Gastroesophageal sphincter (tissue), 4 donors: ENCODE data around the gene VPS25. TPM values are rescaled to one million over a fixed set of nuclear protein-coding genes. Genes with fewer than 3 reads are reported as not detected.

Source experiments
- ATAC-seq: fragments of 150-250 bp; one replicate; pipeline ENCODE4 v1.9.1; 2016; ENCODE audit warnings: mild to moderate bottlenecking, moderate library complexity
- H3K27ac ChIP-seq, 4 donors: fragments of 200-600 bp; sonication (generic) in 3 of 4; 1 replicate in 3 of 4; 2 replicates in 1 of 4; pipeline ENCODE4 v1.5.1; 2016 to 2019
- H3K27me3 ChIP-seq: fragments of 200-600 bp; sonication (generic); one replicate; pipeline ENCODE4 v1.5.1; 2019
- H3K36me3 ChIP-seq, 2 donors: fragments of 200-600 bp; sonication (generic); one replicate each; pipeline ENCODE4 v1.5.1; 2019; ENCODE audit warnings: control low read depth in 1 of 2
- H3K4me1 ChIP-seq, 3 donors: fragments of 200-600 bp; sonication (generic); 1 replicate in 2 of 3; 2 replicates in 1 of 3; pipeline ENCODE4 v1.5.1; 2016 to 2019; ENCODE audit warnings: control low read depth in 2 of 3
- H3K4me3 ChIP-seq, 2 donors: fragments of 200-600 bp; sonication (generic); one replicate each; pipeline ENCODE4 v1.5.1; 2019; ENCODE audit warnings: mild to moderate bottlenecking in 1 of 2, moderate library complexity in 1 of 2
- H3K9me3 ChIP-seq, 3 donors: fragments of 200-600 bp; sonication (generic); one replicate each; pipeline ENCODE4 v1.5.1; 2017 to 2019; ENCODE audit warnings: control low read depth in 2 of 3
- CTCF ChIP-seq, 4 experiments: fragments of 200-600 bp in 2 of 4; fragments of 450-650 bp in 2 of 4; sonication (generic) in 1 of 4; IDR thresholded peaks; one replicate each; pipeline ENCODE4 v1.5.1; 2017 to 2019; ENCODE audit warnings: antibody characterized with exemption in 4 of 4, mild to moderate bottlenecking in 2 of 4, moderate library complexity in 2 of 4
- EP300 ChIP-seq: sonication (generic); formaldehyde crosslinking; IDR thresholded peaks from one replicate; pipeline ENCODE4 v1.6.1; 2017; ENCODE audit warnings: antibody characterized with exemption, mild to moderate bottlenecking
- POLR2A ChIP-seq, 2 donors: fragments of 450-650 bp; IDR thresholded peaks; one replicate each; pipeline ENCODE4 v1.6.1; 2017; ENCODE audit warnings: antibody characterized with exemption in 2 of 2, mild to moderate bottlenecking in 2 of 2, moderate library complexity in 1 of 2
- POLR2AphosphoS5 ChIP-seq: sonication (generic); formaldehyde crosslinking; IDR thresholded peaks from one replicate; pipeline ENCODE4 v1.6.1; 2017; ENCODE audit warnings: antibody characterized with exemption
- WGBS, 2 donors: methylation state at CpG; one replicate each; pipeline ENCODE4 v1.1.5; 2018; ENCODE audit warnings: low coverage in 1 of 2; 5-methylcytosine and 5-hydroxymethylcytosine counted together
- total RNA-seq, 4 donors: library from RNA; depleted of rRNA; stranded (reverse); fragments of >200 nt; gene quantifications; one replicate each; pipeline ENCODE4 v1.1.0, GENCODE V29; 2016

Gene VPS25
- total RNA-seq, 4 donors from 2014 or later: 43.1 to 64.0 (median 44.8) TPM

GRCh38 chr17:42778570-42778969 is 5.3 kb downstream of the VPS25 start:
- Histone ChIP-seq H3K36me3 (peaks cover 0 to 50% of the 10 kb centered on the region in 2 donors), H3K9me3 (no peaks in the 10 kb centered on the region), H3K27me3 (peaks cover 34% of the 10 kb centered on the region), H3K27ac (no peak overlapping the region), H3K4me3 (no peak overlapping the region), H3K4me1 (peaks cover 0 to 56% (median 12%) of the 10 kb centered on the region in 3 donors)
- TF ChIP-seq POLR2A (IDR thresholded peaks at IDR 0.05) (no peak), EP300 (no peak), CTCF (IDR thresholded peaks at IDR 0.05) (no peak), POLR2AphosphoS5 (no peak)
- WGBS, 2 donors: 100% methylated on average over 2 of the region's 5 CpGs; no CpG with 5 or more reads in 1 of the 2 donors
- no peak for ATAC-seq

- WGBS, 2 donors: 41 to 60% methylated on average over 2 of the region's 3 CpGs
- ATAC-seq: no peak
Measured at GRCh38 chr17:42779304-42779935, 6.2 kb downstream of the VPS25 start.

GRCh38 chr17:42779936-42780850 is 6.9 kb downstream of the VPS25 start, which contains the start of gene WNK4:
Gene WNK4, plus strand, starts transcription at chr17:42780610. Its CDS starts 89 bp downstream, at chr17:42780699.
- 0% methylated on average over 6 of the region's 65 CpGs; no CpG with 5 or more reads in 1 of the 2 donors for WGBS, 2 donors

More at GRCh38 chr17:42779304-42779935, 6.2 kb downstream of the VPS25 start:
- Histone ChIP-seq H3K4me1 (peaks cover 0 to 56% (median 6%) of the 10 kb centered on the region in 3 donors), H3K4me3 (no peak overlapping the region), H3K9me3 (no peaks in the 10 kb centered on the region), H3K27me3 (peaks cover 43% of the 10 kb centered on the region), H3K36me3 (peaks cover 0 to 50% of the 10 kb centered on the region in 2 donors), H3K27ac (peak overlapping the region in 3 of 4 donors; percentile 65 to 76 (median 68))
- TF ChIP-seq CTCF (IDR thresholded peaks at IDR 0.05) (no peak), EP300 (no peak), POLR2A (IDR thresholded peaks at IDR 0.05) (no peak)

GRCh38 chr17:42780851-42781638 is 7.8 kb downstream of the VPS25 start:
- H3K27me3 ChIP-seq: peaks cover 58% of the 10 kb centered on the region
- peaks cover 0 to 38% of the 10 kb centered on the region in 2 donors for H3K36me3 ChIP-seq
- no peaks in the 10 kb centered on the region for H3K9me3 ChIP-seq
- ATAC-seq: peak; percentile 32
- TF ChIP-seq CTCF (IDR thresholded peaks at IDR 0.05) (no peak), POLR2A (IDR thresholded peaks at IDR 0.05) (no peak), POLR2AphosphoS5 (no peak), EP300 (no peak)
- peak overlapping the region in 3 of 4 donors; percentile 65 to 76 (median 68) for H3K27ac ChIP-seq
- H3K4me3 ChIP-seq: peak overlapping the region; percentile 30 to 55
- 33% methylated on average over 1 of the region's 39 CpGs; no CpG with 5 or more reads in 1 of the 2 donors for WGBS, 2 donors
- peaks cover 0 to 61% (median 6%) of the 10 kb centered on the region in 3 donors for H3K4me1 ChIP-seq

More at GRCh38 chr17:42779936-42780850, 6.9 kb downstream of the VPS25 start, which contains the start of gene WNK4:
- peaks cover 0 to 47% of the 10 kb centered on the region in 2 donors for H3K36me3 ChIP-seq
- peaks cover 51% of the 10 kb centered on the region for H3K27me3 ChIP-seq
- ATAC-seq: peak; percentile 52
- no peaks in the 10 kb centered on the region for H3K9me3 ChIP-seq
- peaks cover 0 to 58% (median 6%) of the 10 kb centered on the region in 3 donors for H3K4me1 ChIP-seq
- peak within 1 kb of the TSS; percentile 30 to 55 for H3K4me3 ChIP-seq
- H3K27ac ChIP-seq: peak within 1 kb of the TSS in 3 of 4 donors; percentile 65 to 76 (median 68)
- TF ChIP-seq POLR2AphosphoS5 (no peak), POLR2A (IDR thresholded peaks at IDR 0.05) (peak in 1 of 2 donors; percentile 12)
